OCI-LY3 (cell line): ENCODE data around the gene TUBB4B.

Experiments used
- EZH2phosphoT487 ChIP-seq: fragments of 200-600 bp; shearing (Covaris generic); IDR thresholded peaks from 2 replicates; pipeline ENCODE4 v1.6.1; 2018; ENCODE audit warnings: antibody characterized with exemption, mixed run types, low read depth
- TF ChIP-seq, protein P1 (sequence below): fragments of 200-600, 300-600 bp; sonication (generic); IDR thresholded peaks from 2 replicates; pipeline ENCODE4 v1.5.1; 2014; ENCODE audit warnings: antibody characterized with exemption, low read length, low read depth

- TF ChIP-seq, protein P1, sequence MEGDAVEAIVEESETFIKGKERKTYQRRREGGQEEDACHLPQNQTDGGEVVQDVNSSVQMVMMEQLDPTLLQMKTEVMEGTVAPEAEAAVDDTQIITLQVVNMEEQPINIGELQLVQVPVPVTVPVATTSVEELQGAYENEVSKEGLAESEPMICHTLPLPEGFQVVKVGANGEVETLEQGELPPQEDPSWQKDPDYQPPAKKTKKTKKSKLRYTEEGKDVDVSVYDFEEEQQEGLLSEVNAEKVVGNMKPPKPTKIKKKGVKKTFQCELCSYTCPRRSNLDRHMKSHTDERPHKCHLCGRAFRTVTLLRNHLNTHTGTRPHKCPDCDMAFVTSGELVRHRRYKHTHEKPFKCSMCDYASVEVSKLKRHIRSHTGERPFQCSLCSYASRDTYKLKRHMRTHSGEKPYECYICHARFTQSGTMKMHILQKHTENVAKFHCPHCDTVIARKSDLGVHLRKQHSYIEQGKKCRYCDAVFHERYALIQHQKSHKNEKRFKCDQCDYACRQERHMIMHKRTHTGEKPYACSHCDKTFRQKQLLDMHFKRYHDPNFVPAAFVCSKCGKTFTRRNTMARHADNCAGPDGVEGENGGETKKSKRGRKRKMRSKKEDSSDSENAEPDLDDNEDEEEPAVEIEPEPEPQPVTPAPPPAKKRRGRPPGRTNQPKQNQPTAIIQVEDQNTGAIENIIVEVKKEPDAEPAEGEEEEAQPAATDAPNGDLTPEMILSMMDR, result no peak
- no peak for TF ChIP-seq EZH2phosphoT487
These were observed 15.8 kb downstream of the TUBB4B start for GRCh38 chr9:137256856-137257255.
